ENCODE results near the gene RPL10A. TPM values are rescaled to one million over a fixed set of nuclear protein-coding genes. Genes with fewer than 3 reads are reported as not detected.

The RPL10A gene
- total and polyA plus RNA-seq, 2 of the 13 experiments (the other 11 are each of a cell fraction or from before 2014, with no cell fraction given), result 1,854 to 2,726 TPM

DNA sequence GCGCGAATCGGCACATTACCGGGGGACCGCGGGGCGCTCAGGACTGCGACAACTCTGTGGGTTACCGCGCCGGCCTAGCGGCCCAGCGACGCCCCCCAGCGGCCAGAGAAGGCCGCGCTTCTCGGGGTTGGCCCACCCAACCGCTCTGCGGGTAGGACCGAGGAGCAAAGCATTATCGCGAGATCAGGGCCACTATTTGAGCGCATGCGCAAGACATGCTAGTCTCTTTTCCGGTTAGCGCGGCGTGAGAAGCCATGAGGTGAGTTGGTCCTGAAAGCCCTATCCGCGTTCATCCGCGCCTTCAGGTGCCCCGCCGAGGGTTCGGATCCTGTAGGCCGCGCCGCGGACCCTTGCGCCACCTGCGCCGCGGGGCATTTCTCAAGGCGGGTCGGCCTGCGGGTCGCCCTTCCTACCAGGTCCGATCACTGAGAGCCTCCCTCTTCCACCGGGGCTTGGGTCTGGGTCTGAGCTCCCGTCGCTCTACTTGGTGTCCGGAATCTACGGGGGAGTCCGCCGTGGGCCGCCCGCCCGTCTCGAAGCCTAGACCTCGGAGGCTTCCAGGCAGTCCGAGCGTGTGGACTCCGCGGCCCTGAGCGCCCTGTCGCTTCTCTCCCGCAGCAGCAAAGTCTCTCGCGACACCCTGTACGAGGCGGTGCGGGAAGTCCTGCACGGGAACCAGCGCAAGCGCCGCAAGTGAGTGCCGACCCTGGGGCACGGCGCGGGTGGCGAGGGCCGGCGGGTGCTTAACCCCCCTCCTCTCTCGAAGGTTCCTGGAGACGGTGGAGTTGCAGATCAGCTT lies at the start of gene RPL10A (continued):
- TF ChIP-seq, protein P1, sequence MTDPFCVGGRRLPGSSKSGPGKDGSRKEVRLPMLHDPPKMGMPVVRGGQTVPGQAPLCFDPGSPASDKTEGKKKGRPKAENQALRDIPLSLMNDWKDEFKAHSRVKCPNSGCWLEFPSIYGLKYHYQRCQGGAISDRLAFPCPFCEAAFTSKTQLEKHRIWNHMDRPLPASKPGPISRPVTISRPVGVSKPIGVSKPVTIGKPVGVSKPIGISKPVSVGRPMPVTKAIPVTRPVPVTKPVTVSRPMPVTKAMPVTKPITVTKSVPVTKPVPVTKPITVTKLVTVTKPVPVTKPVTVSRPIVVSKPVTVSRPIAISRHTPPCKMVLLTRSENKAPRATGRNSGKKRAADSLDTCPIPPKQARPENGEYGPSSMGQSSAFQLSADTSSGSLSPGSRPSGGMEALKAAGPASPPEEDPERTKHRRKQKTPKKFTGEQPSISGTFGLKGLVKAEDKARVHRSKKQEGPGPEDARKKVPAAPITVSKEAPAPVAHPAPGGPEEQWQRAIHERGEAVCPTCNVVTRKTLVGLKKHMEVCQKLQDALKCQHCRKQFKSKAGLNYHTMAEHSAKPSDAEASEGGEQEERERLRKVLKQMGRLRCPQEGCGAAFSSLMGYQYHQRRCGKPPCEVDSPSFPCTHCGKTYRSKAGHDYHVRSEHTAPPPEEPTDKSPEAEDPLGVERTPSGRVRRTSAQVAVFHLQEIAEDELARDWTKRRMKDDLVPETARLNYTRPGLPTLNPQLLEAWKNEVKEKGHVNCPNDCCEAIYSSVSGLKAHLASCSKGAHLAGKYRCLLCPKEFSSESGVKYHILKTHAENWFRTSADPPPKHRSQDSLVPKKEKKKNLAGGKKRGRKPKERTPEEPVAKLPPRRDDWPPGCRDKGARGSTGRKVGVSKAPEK (CRISPR knock-in tag; IDR thresholded peaks at IDR 0.05; ENCODE audit: borderline replicate concordance), result no peak; the same call in 1 of the 2 replicates
- TF ChIP-seq, protein P2, sequence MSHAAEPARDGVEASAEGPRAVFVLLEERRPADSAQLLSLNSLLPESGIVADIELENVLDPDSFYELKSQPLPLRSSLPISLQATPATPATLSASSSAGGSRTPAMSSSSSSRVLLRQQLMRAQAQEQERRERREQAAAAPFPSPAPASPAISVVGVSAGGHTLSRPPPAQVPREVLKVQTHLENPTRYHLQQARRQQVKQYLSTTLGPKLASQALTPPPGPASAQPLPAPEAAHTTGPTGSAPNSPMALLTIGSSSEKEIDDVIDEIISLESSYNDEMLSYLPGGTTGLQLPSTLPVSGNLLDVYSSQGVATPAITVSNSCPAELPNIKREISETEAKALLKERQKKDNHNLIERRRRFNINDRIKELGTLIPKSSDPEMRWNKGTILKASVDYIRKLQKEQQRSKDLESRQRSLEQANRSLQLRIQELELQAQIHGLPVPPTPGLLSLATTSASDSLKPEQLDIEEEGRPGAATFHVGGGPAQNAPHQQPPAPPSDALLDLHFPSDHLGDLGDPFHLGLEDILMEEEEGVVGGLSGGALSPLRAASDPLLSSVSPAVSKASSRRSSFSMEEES (CRISPR knock-in tag; IDR thresholded peaks at IDR 0.05), result peak; percentile 74; the same call in 1 of the 2 replicates
- TF ChIP-seq, protein P3, sequence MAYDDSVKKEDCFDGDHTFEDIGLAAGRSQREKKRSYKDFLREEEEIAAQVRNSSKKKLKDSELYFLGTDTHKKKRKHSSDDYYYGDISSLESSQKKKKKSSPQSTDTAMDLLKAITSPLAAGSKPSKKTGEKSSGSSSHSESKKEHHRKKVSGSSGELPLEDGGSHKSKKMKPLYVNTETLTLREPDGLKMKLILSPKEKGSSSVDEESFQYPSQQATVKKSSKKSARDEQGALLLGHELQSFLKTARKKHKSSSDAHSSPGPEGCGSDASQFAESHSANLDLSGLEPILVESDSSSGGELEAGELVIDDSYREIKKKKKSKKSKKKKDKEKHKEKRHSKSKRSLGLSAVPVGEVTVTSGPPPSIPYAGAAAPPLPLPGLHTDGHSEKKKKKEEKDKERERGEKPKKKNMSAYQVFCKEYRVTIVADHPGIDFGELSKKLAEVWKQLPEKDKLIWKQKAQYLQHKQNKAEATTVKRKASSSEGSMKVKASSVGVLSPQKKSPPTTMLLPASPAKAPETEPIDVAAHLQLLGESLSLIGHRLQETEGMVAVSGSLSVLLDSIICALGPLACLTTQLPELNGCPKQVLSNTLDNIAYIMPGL (CRISPR knock-in tag; IDR thresholded peaks at IDR 0.05; ENCODE audit: borderline replicate concordance in 1 of 2, low read depth in 1 of 2), result peak; percentile 96 to 97
- TF ChIP-seq, protein P4, sequence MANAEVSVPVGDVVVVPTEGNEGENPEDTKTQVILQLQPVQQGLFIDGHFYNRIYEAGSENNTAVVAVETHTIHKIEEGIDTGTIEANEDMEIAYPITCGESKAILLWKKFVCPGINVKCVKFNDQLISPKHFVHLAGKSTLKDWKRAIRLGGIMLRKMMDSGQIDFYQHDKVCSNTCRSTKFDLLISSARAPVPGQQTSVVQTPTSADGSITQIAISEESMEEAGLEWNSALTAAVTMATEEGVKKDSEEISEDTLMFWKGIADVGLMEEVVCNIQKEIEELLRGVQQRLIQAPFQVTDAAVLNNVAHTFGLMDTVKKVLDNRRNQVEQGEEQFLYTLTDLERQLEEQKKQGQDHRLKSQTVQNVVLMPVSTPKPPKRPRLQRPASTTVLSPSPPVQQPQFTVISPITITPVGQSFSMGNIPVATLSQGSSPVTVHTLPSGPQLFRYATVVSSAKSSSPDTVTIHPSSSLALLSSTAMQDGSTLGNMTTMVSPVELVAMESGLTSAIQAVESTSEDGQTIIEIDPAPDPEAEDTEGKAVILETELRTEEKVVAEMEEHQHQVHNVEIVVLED (CRISPR knock-in tag; IDR thresholded peaks at IDR 0.05; ENCODE audit: borderline replicate concordance), result peak; percentile 85
- TF ChIP-seq, protein P5, sequence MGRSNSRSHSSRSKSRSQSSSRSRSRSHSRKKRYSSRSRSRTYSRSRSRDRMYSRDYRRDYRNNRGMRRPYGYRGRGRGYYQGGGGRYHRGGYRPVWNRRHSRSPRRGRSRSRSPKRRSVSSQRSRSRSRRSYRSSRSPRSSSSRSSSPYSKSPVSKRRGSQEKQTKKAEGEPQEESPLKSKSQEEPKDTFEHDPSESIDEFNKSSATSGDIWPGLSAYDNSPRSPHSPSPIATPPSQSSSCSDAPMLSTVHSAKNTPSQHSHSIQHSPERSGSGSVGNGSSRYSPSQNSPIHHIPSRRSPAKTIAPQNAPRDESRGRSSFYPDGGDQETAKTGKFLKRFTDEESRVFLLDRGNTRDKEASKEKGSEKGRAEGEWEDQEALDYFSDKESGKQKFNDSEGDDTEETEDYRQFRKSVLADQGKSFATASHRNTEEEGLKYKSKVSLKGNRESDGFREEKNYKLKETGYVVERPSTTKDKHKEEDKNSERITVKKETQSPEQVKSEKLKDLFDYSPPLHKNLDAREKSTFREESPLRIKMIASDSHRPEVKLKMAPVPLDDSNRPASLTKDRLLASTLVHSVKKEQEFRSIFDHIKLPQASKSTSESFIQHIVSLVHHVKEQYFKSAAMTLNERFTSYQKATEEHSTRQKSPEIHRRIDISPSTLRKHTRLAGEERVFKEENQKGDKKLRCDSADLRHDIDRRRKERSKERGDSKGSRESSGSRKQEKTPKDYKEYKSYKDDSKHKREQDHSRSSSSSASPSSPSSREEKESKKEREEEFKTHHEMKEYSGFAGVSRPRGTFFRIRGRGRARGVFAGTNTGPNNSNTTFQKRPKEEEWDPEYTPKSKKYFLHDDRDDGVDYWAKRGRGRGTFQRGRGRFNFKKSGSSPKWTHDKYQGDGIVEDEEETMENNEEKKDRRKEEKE (IDR thresholded peaks at IDR 0.05), result no peak
- TF ChIP-seq, protein P6, sequence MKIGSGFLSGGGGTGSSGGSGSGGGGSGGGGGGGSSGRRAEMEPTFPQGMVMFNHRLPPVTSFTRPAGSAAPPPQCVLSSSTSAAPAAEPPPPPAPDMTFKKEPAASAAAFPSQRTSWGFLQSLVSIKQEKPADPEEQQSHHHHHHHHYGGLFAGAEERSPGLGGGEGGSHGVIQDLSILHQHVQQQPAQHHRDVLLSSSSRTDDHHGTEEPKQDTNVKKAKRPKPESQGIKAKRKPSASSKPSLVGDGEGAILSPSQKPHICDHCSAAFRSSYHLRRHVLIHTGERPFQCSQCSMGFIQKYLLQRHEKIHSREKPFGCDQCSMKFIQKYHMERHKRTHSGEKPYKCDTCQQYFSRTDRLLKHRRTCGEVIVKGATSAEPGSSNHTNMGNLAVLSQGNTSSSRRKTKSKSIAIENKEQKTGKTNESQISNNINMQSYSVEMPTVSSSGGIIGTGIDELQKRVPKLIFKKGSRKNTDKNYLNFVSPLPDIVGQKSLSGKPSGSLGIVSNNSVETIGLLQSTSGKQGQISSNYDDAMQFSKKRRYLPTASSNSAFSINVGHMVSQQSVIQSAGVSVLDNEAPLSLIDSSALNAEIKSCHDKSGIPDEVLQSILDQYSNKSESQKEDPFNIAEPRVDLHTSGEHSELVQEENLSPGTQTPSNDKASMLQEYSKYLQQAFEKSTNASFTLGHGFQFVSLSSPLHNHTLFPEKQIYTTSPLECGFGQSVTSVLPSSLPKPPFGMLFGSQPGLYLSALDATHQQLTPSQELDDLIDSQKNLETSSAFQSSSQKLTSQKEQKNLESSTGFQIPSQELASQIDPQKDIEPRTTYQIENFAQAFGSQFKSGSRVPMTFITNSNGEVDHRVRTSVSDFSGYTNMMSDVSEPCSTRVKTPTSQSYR (CRISPR knock-in tag; IDR thresholded peaks at IDR 0.05; ENCODE audit: borderline replicate concordance), result peak; percentile 5; the same call in 1 of the 2 replicates
- TF ChIP-seq ZNF616 (CRISPR knock-in tag; IDR thresholded peaks at IDR 0.05; ENCODE audit: low read depth) (peak; percentile 95), ERF (CRISPR knock-in tag; IDR thresholded peaks at IDR 0.05) (peak; percentile 97), ZFP90 (CRISPR knock-in tag; IDR thresholded peaks at IDR 0.05; ENCODE audit: borderline replicate concordance) (peak; percentile 91), BRD4 (CRISPR knock-in tag; IDR thresholded peaks at IDR 0.05) (peak; percentile 91)
- TF ChIP-seq, protein P7, sequence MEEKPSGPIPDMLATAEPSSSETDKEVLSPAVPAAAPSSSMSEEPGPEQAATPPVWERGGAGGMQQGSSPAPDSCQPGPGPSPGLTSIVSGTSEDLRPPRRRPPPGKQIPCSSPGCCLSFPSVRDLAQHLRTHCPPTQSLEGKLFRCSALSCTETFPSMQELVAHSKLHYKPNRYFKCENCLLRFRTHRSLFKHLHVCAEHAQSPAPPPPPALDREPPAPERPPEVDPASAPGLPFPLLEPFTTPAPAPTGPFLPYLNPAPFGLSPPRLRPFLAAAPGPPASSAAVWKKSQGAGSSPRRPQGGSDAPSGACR (CRISPR knock-in tag; IDR thresholded peaks at IDR 0.05), result peak; percentile 100
